Forelimb muscle (tissue), 1 donor: ENCODE results near the gene ISLR2. TPM values are rescaled to one million over a fixed set of nuclear protein-coding genes. Genes with fewer than 3 reads are reported as not detected.

ENCODE experiments used
- DNase-seq: peaks from one replicate; pipeline ENCODE4 v3.0.0-alpha.2; 2013; ENCODE audit warnings: low read depth
- polyA plus RNA-seq: library from polyadenylated mRNA; unstranded; fragments of 120-200 nt; gene quantifications from one replicate; pipeline ENCODE4 v1.2.1, GENCODE V29; 2013; ENCODE audit not compliant: insufficient read length

ISLR2 gene
- polyA plus RNA-seq, 1 donor = 7.3 TPM

GRCh38 chr15:74176262-74177214 is 46.2 kb downstream of the ISLR2 start:
- no peak for DNase-seq

- no peak for DNase-seq
Observed at GRCh38 chr15:74178326-74179100, 48.1 kb downstream of the ISLR2 start.

DNA sequence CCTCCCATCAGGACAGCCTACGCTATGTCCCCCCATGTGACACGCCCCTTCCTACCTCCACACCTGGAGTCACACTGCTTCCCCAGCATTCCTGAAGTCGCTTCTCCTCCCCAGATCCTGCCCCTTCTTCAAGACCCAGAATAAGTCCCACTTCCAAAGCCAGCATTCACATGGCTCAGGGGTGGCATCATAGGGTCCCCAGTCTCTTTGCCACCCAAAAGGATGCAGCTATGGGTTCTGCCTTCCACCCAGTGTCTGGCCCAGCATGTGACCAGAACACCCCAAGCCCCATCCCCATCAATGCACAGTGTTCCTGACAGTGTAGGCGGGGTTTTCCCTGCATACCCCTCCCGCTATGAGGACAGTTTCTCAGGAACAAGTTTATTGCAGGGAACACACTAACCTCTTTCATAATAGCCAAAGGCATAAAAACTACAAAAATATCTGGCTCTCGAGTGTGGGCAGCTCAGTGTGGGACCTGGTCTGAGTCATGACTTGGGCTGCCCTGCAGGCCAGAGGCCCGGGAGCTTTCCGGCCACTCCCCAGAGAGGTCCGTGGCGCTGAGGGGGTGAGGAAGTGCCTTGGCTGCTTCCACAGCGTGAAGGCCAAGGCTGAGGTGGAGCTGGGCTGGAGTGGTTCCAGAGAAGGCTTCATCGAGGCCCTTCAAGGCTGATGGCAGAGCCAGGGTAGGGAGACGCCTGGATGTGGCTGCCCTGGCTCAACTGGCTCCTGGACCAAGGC is 48.9 kb downstream of the ISLR2 start:
- DNase-seq = no peak

DNA sequence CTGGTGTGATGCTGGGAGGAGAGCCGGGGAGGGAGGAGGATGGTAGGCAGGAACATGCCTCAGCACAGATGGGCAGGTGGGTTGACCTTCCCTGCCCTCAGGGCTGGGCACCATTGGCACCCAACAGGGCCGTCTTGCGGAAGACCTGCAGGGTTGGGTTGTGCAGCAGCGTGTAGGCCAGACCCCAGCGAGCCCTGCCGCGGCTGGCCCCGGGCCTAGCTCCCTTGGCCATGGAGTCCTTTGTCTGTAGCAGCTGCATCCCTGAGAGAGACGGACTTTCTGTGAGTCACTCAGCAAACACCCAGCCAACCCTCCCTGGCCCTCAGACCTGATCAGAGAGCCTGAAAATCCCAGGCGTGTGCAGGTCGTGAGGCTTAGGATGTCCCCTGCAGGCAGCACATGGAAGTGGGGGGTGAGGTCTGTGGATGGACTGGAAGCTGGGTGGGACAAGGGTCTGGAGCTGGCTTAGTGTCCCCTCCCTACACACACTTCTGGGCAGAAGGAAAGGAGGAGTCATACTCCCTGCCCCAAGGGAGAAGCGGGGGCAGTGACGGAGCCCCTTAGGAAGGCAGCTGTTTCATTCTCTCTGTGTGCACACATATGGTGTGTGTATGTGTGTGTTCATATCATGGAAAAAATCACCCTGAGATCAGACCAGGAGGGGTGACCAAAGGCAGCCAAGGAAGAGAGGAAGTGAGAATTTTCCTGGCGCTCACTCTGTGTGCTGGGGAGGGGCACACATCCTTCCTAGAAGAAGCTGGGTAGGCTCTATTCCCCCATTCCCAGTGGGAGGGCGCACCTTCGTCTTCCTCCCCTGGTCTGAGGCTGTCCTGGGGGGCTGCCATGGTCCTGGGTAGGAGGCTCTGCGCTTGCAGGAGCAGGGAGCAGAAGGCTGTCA is 49.8 kb downstream of the ISLR2 start:
- DNase-seq = peak; percentile 77

DNA sequence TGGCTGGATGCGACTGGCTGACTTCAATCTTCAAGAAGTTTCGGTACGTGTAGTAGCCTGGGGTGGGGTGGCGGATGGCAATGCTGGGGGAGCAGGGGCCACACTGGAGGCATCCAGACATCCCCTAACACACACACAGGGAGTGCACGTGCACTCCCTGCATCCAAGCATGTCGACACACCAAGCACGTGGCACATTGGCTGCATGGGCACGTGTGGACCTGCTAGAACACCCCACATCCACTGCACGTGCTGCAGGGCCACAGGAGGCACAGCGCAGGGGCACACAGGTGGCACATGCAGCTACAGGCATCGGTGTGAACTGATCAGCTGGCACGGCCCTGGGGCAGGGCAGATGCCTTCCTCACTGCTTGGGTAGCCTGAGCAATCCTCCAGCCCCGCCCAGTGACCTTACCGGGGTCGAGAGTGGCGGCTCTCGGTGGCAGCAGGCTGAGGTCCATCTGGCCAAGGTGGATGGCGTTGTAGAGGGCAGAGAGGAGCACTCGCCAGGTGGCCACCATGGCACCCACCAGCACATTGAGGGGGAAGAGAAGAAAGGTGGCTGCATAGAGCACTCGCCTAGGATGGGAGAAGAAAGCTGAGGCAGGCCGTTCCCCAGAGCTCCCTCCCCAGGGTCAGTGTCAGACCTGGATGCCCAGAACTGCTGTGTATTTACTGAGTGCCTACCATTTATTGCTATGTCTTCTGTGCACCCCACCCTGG is 50.7 kb downstream of the ISLR2 start:
- no peak for DNase-seq

DNA sequence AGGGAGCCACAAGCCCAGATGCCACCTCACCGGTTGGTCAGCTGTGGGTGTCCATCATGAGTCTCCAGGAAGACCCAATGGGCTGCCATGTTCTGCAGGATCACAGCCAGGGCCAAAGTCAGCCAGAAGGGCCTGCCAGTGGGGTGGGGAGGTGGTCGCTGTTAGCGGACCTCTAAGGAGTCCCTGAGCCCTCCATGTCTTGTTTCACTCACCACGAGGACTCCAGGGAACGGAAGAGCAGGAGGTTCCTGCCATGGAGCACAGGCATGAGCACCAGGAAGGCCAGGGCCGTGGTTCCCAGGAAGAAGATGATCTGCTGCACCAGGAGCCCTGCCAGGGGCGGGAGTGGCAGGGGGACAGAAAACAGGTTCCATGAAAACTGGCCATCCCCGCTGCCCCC is 51.7 kb downstream of the ISLR2 start:
- DNase-seq = no peak

GRCh38 chr15:74184582-74185091 is 54.3 kb downstream of the ISLR2 start:
- no peak for DNase-seq

DNA sequence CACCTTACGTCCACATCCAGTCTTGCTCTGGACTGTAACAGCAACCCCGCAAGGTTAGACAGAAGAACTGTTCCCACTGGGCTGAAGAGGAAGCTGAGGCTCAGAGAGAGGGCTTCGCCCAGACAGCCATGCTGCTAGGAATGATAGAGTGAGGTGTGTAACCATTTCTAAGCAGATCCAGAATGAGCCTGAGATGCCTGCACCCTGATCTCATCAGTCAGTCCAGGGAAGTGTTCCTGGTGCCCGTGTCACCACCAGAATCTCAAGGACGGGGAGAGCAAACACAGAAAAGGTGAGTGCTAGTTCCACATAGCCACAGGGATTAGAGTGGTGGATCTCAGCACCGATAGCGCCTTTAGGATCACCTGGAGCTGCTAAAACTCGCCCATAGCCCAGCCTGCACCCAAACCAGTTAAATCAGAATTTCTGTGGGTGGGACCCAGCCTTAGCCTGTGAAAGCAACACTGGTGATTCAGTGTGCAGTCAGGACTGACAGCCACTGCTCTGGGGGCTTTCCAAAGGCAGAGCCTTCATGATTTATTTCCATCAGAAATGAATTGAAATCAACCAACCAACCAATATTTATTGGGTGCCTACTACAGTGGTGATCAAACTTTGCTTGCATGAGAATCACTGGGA is 55.4 kb downstream of the ISLR2 start:
- DNase-seq = no peak

Other genes with a start within 250 kb of the ISLR2 start
- 29.7 TPM for gene LOXL1, start 204.1 kb upstream of the ISLR2 start, polyA plus RNA-seq
- gene STOML1, start 138.3 kb upstream of the ISLR2 start, polyA plus RNA-seq = 39.0 TPM
- gene PML, start 135.9 kb upstream of the ISLR2 start, polyA plus RNA-seq = 32.6 TPM
- 0.53 TPM for gene GOLGA6A, start 48.0 kb upstream of the ISLR2 start, polyA plus RNA-seq
- gene ISLR, start 43.1 kb downstream of the ISLR2 start, polyA plus RNA-seq = 142 TPM
- gene STRA6, start 72.2 kb downstream of the ISLR2 start, polyA plus RNA-seq = 0.97 TPM
- gene CCDC33, start 105.7 kb downstream of the ISLR2 start, polyA plus RNA-seq = not detected
- gene CYP11A1, start 237.1 kb downstream of the ISLR2 start, polyA plus RNA-seq = 1.0 TPM